ENCODE measurements around the gene PARD3B.

PARD3B gene

DNA sequence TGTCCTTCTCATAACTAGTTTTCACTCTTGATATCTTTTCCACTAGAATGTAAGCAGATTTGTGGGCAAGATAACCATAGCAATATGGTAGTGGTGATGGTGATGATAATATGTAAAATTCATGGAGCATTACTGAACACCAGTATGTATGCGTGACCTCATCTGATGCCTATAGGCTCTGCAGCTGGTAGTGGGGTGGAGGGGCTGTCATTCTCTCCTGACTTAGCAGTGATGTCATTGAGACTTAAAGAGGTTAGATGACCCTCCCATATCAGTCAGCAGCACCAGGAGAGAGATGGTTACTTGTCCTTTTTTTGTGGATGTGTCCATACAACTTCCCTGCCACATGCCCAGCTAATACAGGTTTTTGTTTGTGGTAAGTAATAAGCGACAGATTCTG lies 27.9 kb downstream of the PARD3B start:
- TF ChIP-seq CTCF (IDR thresholded peaks at IDR 0.05; ENCODE audit: insufficient read depth, low read length, poor library complexity, severe bottlenecking) = no peak
- Histone ChIP-seq H3K27me3 (replicated peaks; ENCODE audit: control insufficient read depth, insufficient read depth, low read length) (no peaks in the 10 kb centered on the region), H3K36me3 (ENCODE audit: control insufficient read depth, insufficient read depth, low read length) (no peaks in the 10 kb centered on the region)

DNA sequence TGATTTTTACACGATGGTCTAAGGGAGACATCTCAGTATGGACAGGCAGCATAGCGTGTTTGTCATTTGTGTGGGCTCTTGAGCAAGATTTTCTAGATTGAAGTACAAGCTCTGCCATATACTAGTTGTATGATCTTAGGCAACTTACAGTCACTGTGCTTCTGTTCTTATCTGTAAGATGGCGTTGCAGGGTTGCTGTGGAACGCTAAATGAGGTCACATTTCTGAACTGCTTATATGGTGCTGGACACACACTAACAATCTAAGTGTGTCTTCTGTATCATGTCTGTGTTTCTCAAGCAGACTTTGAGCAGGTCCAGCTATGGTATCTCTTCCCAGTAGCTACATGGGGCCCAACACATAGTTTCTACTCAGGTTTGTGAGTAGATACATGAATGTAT lies 29.2 kb downstream of the PARD3B start:
- Histone ChIP-seq H3K36me3 (ENCODE audit: control insufficient read depth, insufficient read depth, low read length) (no peaks in the 10 kb centered on the region), H3K4me3 (replicated peaks; ENCODE audit: low read depth, low read length) (no peak overlapping the region), H3K27me3 (replicated peaks; ENCODE audit: control insufficient read depth, insufficient read depth, low read length) (no peaks in the 10 kb centered on the region)
- DNase-seq (ENCODE audit: extremely low read depth, insufficient read length) = no peak
- TF ChIP-seq CTCF (IDR thresholded peaks at IDR 0.05; ENCODE audit: insufficient read depth, low read length, poor library complexity, severe bottlenecking) = no peak

More for the DNA sequence above, 27.9 kb downstream of the PARD3B start:
- no peak for DNase-seq (ENCODE audit: extremely low read depth, insufficient read length)
- no peak overlapping the region for H3K4me3 ChIP-seq (replicated peaks; ENCODE audit: low read depth, low read length)

DNA sequence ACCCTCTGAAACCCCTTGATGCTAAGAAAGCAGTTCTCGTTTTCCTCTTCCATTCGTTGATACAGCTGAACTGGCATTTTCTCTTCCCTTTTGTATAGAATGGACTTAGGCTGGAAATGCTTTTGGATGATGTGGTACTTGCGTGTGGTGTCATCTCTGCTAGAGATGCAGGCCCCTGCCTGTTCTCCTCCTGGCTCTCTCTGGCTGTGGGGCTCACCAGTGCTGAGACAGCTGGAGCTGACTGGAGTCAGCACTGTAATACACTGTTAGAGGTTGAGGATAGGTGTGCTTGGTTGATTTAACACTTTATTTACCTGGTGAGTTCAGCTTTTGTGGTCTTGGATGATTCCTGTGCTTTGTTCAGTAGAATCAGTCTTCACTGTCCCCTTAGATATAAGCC lies 30.2 kb downstream of the PARD3B start:
- Histone ChIP-seq H3K36me3 (ENCODE audit: control insufficient read depth, insufficient read depth, low read length) (no peaks in the 10 kb centered on the region), H3K4me3 (replicated peaks; ENCODE audit: low read depth, low read length) (no peak overlapping the region), H3K27me3 (replicated peaks; ENCODE audit: control insufficient read depth, insufficient read depth, low read length) (no peaks in the 10 kb centered on the region)
- no peak for DNase-seq (ENCODE audit: extremely low read depth, insufficient read length)
- TF ChIP-seq CTCF (IDR thresholded peaks at IDR 0.05; ENCODE audit: insufficient read depth, low read length, poor library complexity, severe bottlenecking) = no peak

GRCh38 chr2:204576362-204576979 lies 31.2 kb downstream of the PARD3B start:
- no peak for DNase-seq (ENCODE audit: extremely low read depth, insufficient read length)
- no peak for TF ChIP-seq CTCF (IDR thresholded peaks at IDR 0.05; ENCODE audit: insufficient read depth, low read length, poor library complexity, severe bottlenecking)
- Histone ChIP-seq H3K4me3 (replicated peaks; ENCODE audit: low read depth, low read length) (no peak overlapping the region), H3K36me3 (ENCODE audit: control insufficient read depth, insufficient read depth, low read length) (no peaks in the 10 kb centered on the region), H3K27me3 (replicated peaks; ENCODE audit: control insufficient read depth, insufficient read depth, low read length) (no peaks in the 10 kb centered on the region)

DNA sequence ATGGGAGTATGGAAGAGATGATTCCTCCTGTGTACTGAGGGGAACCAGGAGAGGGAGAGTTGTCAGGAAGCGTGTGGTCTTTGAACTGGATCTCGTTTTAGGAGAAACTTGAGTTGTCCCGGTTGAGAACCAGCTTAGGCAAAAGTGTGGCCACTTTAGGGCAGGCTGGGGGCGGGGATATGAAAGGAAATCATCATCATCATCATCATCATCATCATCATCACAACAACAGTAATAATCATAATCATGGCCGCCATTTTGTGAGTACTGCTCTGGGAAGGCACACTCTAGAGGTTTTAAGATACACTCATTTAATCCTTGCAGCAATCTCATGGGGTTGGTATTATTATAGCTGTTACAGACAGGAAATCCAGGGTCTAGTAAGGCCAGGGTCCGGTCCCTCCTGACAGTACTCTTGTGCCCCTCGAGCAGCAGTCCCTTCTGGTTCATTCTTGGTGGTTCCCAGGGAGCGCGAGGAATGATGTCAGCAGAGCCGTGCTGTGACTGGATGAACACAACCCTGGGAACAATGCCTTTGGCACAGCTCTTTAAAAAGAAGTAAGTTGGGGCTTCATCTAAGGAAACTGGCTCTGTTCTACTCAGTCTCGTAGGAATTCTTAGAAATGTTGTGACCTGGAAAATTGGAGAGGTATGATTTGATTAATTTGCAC lies 33.8 kb downstream of the PARD3B start:
- DNase-seq (ENCODE audit: extremely low read depth, insufficient read length) = no peak
- no peaks in the 10 kb centered on the region for H3K36me3 ChIP-seq (ENCODE audit: control insufficient read depth, insufficient read depth, low read length)

More for the DNA sequence above, 33.8 kb downstream of the PARD3B start:
- no peak for TF ChIP-seq CTCF (IDR thresholded peaks at IDR 0.05; ENCODE audit: insufficient read depth, low read length, poor library complexity, severe bottlenecking)
- no peaks in the 10 kb centered on the region for H3K27me3 ChIP-seq (replicated peaks; ENCODE audit: control insufficient read depth, insufficient read depth, low read length)
- no peak overlapping the region for H3K4me3 ChIP-seq (replicated peaks; ENCODE audit: low read depth, low read length)
